GM21381 (cell line): ENCODE data around the gene NEURL2.
A peak's percentile ranks its signal among the peaks of the same experiment; 100 is the strongest.

Experiments
- ATAC-seq: cut with Tn5 transposase; IDR thresholded peaks from one replicate; pipeline ENCODE4 v1.9.1; 2021; ENCODE audit warnings: mild to moderate bottlenecking, moderate library complexity; ENCODE audit not compliant: unreplicated experiment

Gene NEURL2

GRCh38 chr20:45920462-45921336 is 29.7 kb upstream of the NEURL2 start:
- ATAC-seq: no peak

- no peak for ATAC-seq
These were observed 28.8 kb upstream of the NEURL2 start for GRCh38 chr20:45919542-45920399.

GRCh38 chr20:45918779-45919537 is 27.9 kb upstream of the NEURL2 start:
- ATAC-seq: no peak

GRCh38 chr20:45918182-45918737 is 27.3 kb upstream of the NEURL2 start:
- ATAC-seq: no peak

- no peak for ATAC-seq
These were observed 26.8 kb upstream of the NEURL2 start for GRCh38 chr20:45917790-45918141.

GRCh38 chr20:45913116-45913515 is 22.1 kb upstream of the NEURL2 start:
- ATAC-seq: no peak

GRCh38 chr20:45912344-45912682 is 21.3 kb upstream of the NEURL2 start:
- no peak for ATAC-seq

- no peak for ATAC-seq
These were observed 20.7 kb upstream of the NEURL2 start, which contains the start of gene PLTP for GRCh38 chr20:45911486-45912343. Gene PLTP (minus strand): TSS chr20:45912155. CDS start chr20:45911452, 703 bp downstream.

- ATAC-seq: peak; percentile 88
These were observed 19.9 kb upstream of the NEURL2 start for GRCh38 chr20:45910670-45911485.

GRCh38 chr20:45909817-45910669 is 19.0 kb upstream of the NEURL2 start:
- ATAC-seq: no peak

- no peak for ATAC-seq
These were observed 18.4 kb upstream of the NEURL2 start for GRCh38 chr20:45909336-45909808.

- no peak for ATAC-seq
These were observed 17.1 kb upstream of the NEURL2 start for GRCh38 chr20:45908084-45908483.

- no peak for ATAC-seq
These were observed 16.4 kb upstream of the NEURL2 start for GRCh38 chr20:45907219-45907948.

GRCh38 chr20:45905505-45906079 is 14.6 kb upstream of the NEURL2 start:
- no peak for ATAC-seq

- ATAC-seq: no peak
These were observed 13.8 kb upstream of the NEURL2 start for GRCh38 chr20:45904583-45905504.

- no peak for ATAC-seq
These were observed 11.2 kb upstream of the NEURL2 start for GRCh38 chr20:45902199-45902701.
